Calu3 (cell line): ENCODE measurements around the gene GTF2IRD1. TPM values are rescaled to one million over a fixed set of nuclear protein-coding genes. Genes with fewer than 3 reads are reported as not detected.

Experiments used
- BruUV-seq: library from RNA; stranded (reverse); fragments of 400-500 nt; replicated peaks from 2 replicates; lab custom pipeline; 2021; lab: Mats Ljungman, UMichigan
- CTCF ChIA-PET: fragments of 300-600 bp; sonication (Branson Sonifier 250); formaldehyde crosslinking; loops from one replicate; lab custom pipeline; 2022; ENCODE audit warnings: antibody characterized with exemption; lab: Charles Lee
- DNase-seq: peaks from one replicate; pipeline ENCODE4 v3.0.0; 2022
- H3K27ac Mint-ChIP-seq: one replicate; pipeline ENCODE4 v1.8.0; 2022; ENCODE audit warnings: mixed read lengths; ENCODE audit not compliant: unreplicated experiment
- H3K27me3 Mint-ChIP-seq: one replicate; pipeline ENCODE4 v1.8.0; 2022; ENCODE audit warnings: mixed read lengths; ENCODE audit not compliant: unreplicated experiment
- H3K36me3 Mint-ChIP-seq: one replicate; pipeline ENCODE4 v1.8.0; 2022; ENCODE audit warnings: mild to moderate bottlenecking, moderate library complexity, mixed read lengths; ENCODE audit not compliant: insufficient read depth, unreplicated experiment
- H3K4me1 Mint-ChIP-seq: one replicate; pipeline ENCODE4 v1.8.0; 2022; ENCODE audit warnings: mild to moderate bottlenecking, low read depth, mixed read lengths; ENCODE audit not compliant: unreplicated experiment
- H3K4me3 Mint-ChIP-seq: one replicate; pipeline ENCODE4 v1.8.0; 2022; ENCODE audit warnings: mild to moderate bottlenecking, low read depth, moderate library complexity, mixed read lengths; ENCODE audit not compliant: unreplicated experiment
- H3K9me3 Mint-ChIP-seq: one replicate; pipeline ENCODE4 v1.8.0; 2022; ENCODE audit warnings: low read depth, mixed read lengths; ENCODE audit not compliant: unreplicated experiment
- CTCF ChIP-seq: fragments of 200-600 bp; IDR thresholded peaks from one replicate; pipeline ENCODE4 v1.8.0; 2022; ENCODE audit warnings: antibody characterized with exemption; ENCODE audit not compliant: unreplicated experiment
- intact Hi-C: fragments of 100-400 bp; cut with micrococcal nuclease; formaldehyde crosslinking; loops from one replicate; pipeline ENCODE4 v1.10.0; 2022; ENCODE audit not compliant: unreplicated experiment
- total RNA-seq: library from RNA; stranded (reverse); gene quantifications from 2 replicates; pipeline ENCODE4 v1.2.3, GENCODE V29; 2022

GTF2IRD1 gene
- total RNA-seq, 1 experiment from 2014 or later = 29.2 TPM

- TF ChIP-seq CTCF = no peak
- Mint-ChIP-seq H3K4me1 (no peaks in the 10 kb centered on the region), H3K27me3 (peaks cover 13% of the 10 kb centered on the region), H3K9me3 (no peaks in the 10 kb centered on the region), H3K4me3 (no peak overlapping the region), H3K27ac (no peak overlapping the region), H3K36me3 (peaks cover 11% of the 10 kb centered on the region)
- CTCF ChIA-PET = no interaction called here
- intact Hi-C loops = no loop called here
- no peak for DNase-seq
- no TSS peak for BruUV-seq
Measured at GRCh38 chr7:74449144-74449543, 4.6 kb upstream of the GTF2IRD1 start.

- Mint-ChIP-seq H3K4me3 (no peak overlapping the region), H3K36me3 (peaks cover 18% of the 10 kb centered on the region), H3K27ac (no peak overlapping the region), H3K9me3 (no peaks in the 10 kb centered on the region), H3K4me1 (no peaks in the 10 kb centered on the region), H3K27me3 (peaks cover 13% of the 10 kb centered on the region)
- no TSS peak for BruUV-seq
- peak; percentile 81 for TF ChIP-seq CTCF
- intact Hi-C loops = no loop called here
- peak; percentile 61 for DNase-seq
- CTCF ChIA-PET = interaction anchor here (0.6 kb wide), 1 partner anchor 81 kb away, joined by 4 read pairs; no protein-coding TSS in a partner anchor
Measured at GRCh38 chr7:74449809-74450397, 3.8 kb upstream of the GTF2IRD1 start.

- BruUV-seq = no TSS peak
- TF ChIP-seq CTCF = no peak
- peak overlapping the region; percentile 88 for H3K27ac Mint-ChIP-seq
- peak overlapping the region; percentile 70 for H3K4me3 Mint-ChIP-seq
- no peaks in the 10 kb centered on the region for H3K4me1 Mint-ChIP-seq
- CTCF ChIA-PET = interaction anchor here (0.6 kb wide), 1 partner anchor 11 kb away, joined by 10 read pairs; no protein-coding TSS in a partner anchor
- DNase-seq = no peak
- intact Hi-C loops = no loop called here
- H3K27me3 Mint-ChIP-seq = peaks cover 13% of the 10 kb centered on the region
- H3K9me3 Mint-ChIP-seq = no peaks in the 10 kb centered on the region
- peaks cover 24% of the 10 kb centered on the region for H3K36me3 Mint-ChIP-seq
Measured at GRCh38 chr7:74452748-74453321, 871 bp upstream of the GTF2IRD1 start.

GRCh38 chr7:74454021-74454924, 567 bp downstream of the GTF2IRD1 start:
- intact Hi-C loops = no loop called here
- CTCF ChIA-PET = no interaction called here
- no TSS peak for BruUV-seq
- no peak for DNase-seq
- Mint-ChIP-seq H3K4me3 (peak overlapping the region; percentile 70), H3K27me3 (peaks cover 5% of the 10 kb centered on the region), H3K27ac (no peak overlapping the region), H3K36me3 (peaks cover 24% of the 10 kb centered on the region), H3K9me3 (no peaks in the 10 kb centered on the region), H3K4me1 (no peaks in the 10 kb centered on the region)
- TF ChIP-seq CTCF = no peak
